IMR-90 (cell line): ENCODE results near the gene SH3RF2. TPM values are rescaled to one million over a fixed set of nuclear protein-coding genes. Genes with fewer than 3 reads are reported as not detected.

Source experiments
- ATAC-seq: fragments of 200-7000 bp; cut with Tn5 transposase; 2 replicates; pipeline ENCODE4 v1.9.1; 2020; ENCODE audit warnings: low read depth, mild to moderate bottlenecking, moderate library complexity
- BruUV-seq: library from RNA; stranded (reverse); fragments of 400-500 nt; replicated peaks from 2 replicates; lab custom pipeline; 2021; lab: Mats Ljungman, UMichigan
- CTCF ChIA-PET: fragments of 300-600 bp; formaldehyde crosslinking; extraction: SDS; loops from one replicate; lab custom pipeline; 2021; ENCODE audit warnings: antibody characterized with exemption; lab: Yijun Ruan, JAX
- POLR2A ChIA-PET: fragments of 300-600 bp; sonication (Branson Sonifier 250); formaldehyde crosslinking; loops from one replicate; lab custom pipeline; 2022; ENCODE audit warnings: antibody characterized with exemption; ENCODE audit not compliant: unreplicated experiment; lab: Charles Lee
- DNase-seq: peaks from one replicate; pipeline ENCODE4 v3.0.0; 2013
- H2AFZ ChIP-seq: replicated peaks from 2 replicates; pipeline ENCODE3; 2013; ENCODE audit warnings: low read length, mild to moderate bottlenecking; ENCODE audit not compliant: poor library complexity
- H2AK5ac ChIP-seq: 2 replicates; pipeline ENCODE4 v1.6.1; 2013; ENCODE audit warnings: low read depth, low read length, inconsistent platforms
- H2AK9ac ChIP-seq: replicated peaks from 2 replicates; pipeline ENCODE3; 2013; ENCODE audit warnings: mild to moderate bottlenecking, low read depth, low read length, moderate library complexity; ENCODE audit not compliant: poor library complexity
- H2BK120ac ChIP-seq: 2 replicates; pipeline ENCODE4 v1.6.1; 2013; ENCODE audit warnings: low read depth, low read length, inconsistent platforms
- H2BK15ac ChIP-seq: 3 replicates; pipeline ENCODE4 v1.6.1; 2013; ENCODE audit warnings: low read depth, low read length, inconsistent platforms
- H2BK20ac ChIP-seq: 2 replicates; pipeline ENCODE4 v1.6.1; 2013; ENCODE audit warnings: low read depth, mild to moderate bottlenecking, inconsistent platforms, low read length, moderate library complexity
- H2BK5ac ChIP-seq: 2 replicates; pipeline ENCODE4 v1.6.1; 2013; ENCODE audit warnings: mild to moderate bottlenecking, low read depth, low read length, inconsistent platforms; ENCODE audit not compliant: poor library complexity, severe bottlenecking
- H3K14ac ChIP-seq: replicated peaks from 2 replicates; pipeline ENCODE4 v1.6.1; 2013; ENCODE audit warnings: low read depth, low read length, inconsistent platforms
- H3K18ac ChIP-seq: 2 replicates; pipeline ENCODE4 v1.6.1; 2013; ENCODE audit warnings: low read depth, low read length, control low read depth
- H3K23ac ChIP-seq: 2 replicates; pipeline ENCODE4 v1.6.1; 2013; ENCODE audit warnings: low read depth, low read length, inconsistent platforms
- H3K27ac ChIP-seq: 2 replicates; pipeline ENCODE4 v1.5.1; 2013; ENCODE audit warnings: mild to moderate bottlenecking, control low read depth, low read length; ENCODE audit not compliant: insufficient read depth
- H3K27me3 ChIP-seq: 2 replicates; pipeline ENCODE4 v1.6.1; 2013; ENCODE audit warnings: low read length; ENCODE audit not compliant: control insufficient read depth, insufficient read depth
- H3K36me3 ChIP-seq: 2 replicates; pipeline ENCODE4 v1.6.1; 2013; ENCODE audit warnings: low read length, mixed read lengths; ENCODE audit not compliant: control insufficient read depth, insufficient read depth
- H3K4ac ChIP-seq: 2 replicates; pipeline ENCODE4 v1.6.1; 2013; ENCODE audit warnings: low read depth, low read length, inconsistent platforms
- H3K4me1 ChIP-seq: 2 replicates; pipeline ENCODE4 v1.6.1; 2013; ENCODE audit warnings: low read length, mixed read lengths; ENCODE audit not compliant: control insufficient read depth, insufficient read depth
- H3K4me2 ChIP-seq: 2 replicates; pipeline ENCODE4 v1.6.1; 2013; ENCODE audit warnings: low read depth, mild to moderate bottlenecking, control low read depth, low read length, moderate library complexity
- H3K4me3 ChIP-seq: 2 replicates; pipeline ENCODE4 v1.5.1; 2013; ENCODE audit warnings: low read depth, mild to moderate bottlenecking, control low read depth, low read length, moderate library complexity; ENCODE audit not compliant: insufficient read depth
- H3K56ac ChIP-seq: 2 replicates; pipeline ENCODE4 v1.6.1; 2013; ENCODE audit warnings: low read length, inconsistent platforms; ENCODE audit not compliant: insufficient read depth; ENCODE audit errors: extremely low read depth
- H3K79me1 ChIP-seq, 2 experiments: 2 replicates each; pipeline ENCODE4 v1.6.1; 2013; ENCODE audit warnings: low read length in 2 of 2, inconsistent platforms in 1 of 2, low read depth in 1 of 2
- H3K9ac ChIP-seq: 2 replicates; pipeline ENCODE4 v1.6.1; 2013; ENCODE audit warnings: low read depth, low read length, control low read depth
- H3K9me1 ChIP-seq: 2 replicates; pipeline ENCODE4 v1.6.1; 2013; ENCODE audit warnings: low read length, inconsistent platforms; ENCODE audit not compliant: insufficient read depth
- H3K9me3 ChIP-seq: 2 replicates; pipeline ENCODE4 v1.6.1; 2013; ENCODE audit warnings: low read length; ENCODE audit not compliant: control insufficient read depth, insufficient read depth
- H4K20me1 ChIP-seq: 2 replicates; pipeline ENCODE4 v1.6.1; 2013; ENCODE audit warnings: low read length, inconsistent platforms; ENCODE audit not compliant: insufficient read depth
- H4K5ac ChIP-seq: 2 replicates; pipeline ENCODE4 v1.6.1; 2013; ENCODE audit warnings: mild to moderate bottlenecking, low read depth, low read length, control low read depth
- H4K8ac ChIP-seq, 2 experiments: 2 replicates each; pipeline ENCODE4 v1.6.1; 2013; ENCODE audit warnings: low read depth in 2 of 2, low read length in 2 of 2, control low read depth in 1 of 2, inconsistent platforms in 1 of 2
- H4K91ac ChIP-seq: 2 replicates; pipeline ENCODE4 v1.6.1; 2013; ENCODE audit warnings: low read depth, low read length, inconsistent platforms; ENCODE audit not compliant: insufficient read depth
- BHLHE40 ChIP-seq: fragments of 150-350 bp; IDR thresholded peaks from 2 replicates; pipeline ENCODE4 v1.6.1; 2016; ENCODE audit warnings: mild to moderate bottlenecking, low read depth, low read length
- CEBPB ChIP-seq: IDR thresholded peaks from 2 replicates; pipeline ENCODE4 v1.6.1; 2012; ENCODE audit warnings: low read depth, low read length, improper control_type of control experiment
- CHD1 ChIP-seq: IDR thresholded peaks from 2 replicates; pipeline ENCODE4 v1.6.1; 2012; ENCODE audit warnings: low read depth, low read length, improper control_type of control experiment
- FOS ChIP-seq: fragments of 150-350 bp; IDR thresholded peaks from 2 replicates; pipeline ENCODE4 v1.6.1; 2016; ENCODE audit warnings: low read depth, low read length
- MAFK ChIP-seq: IDR thresholded peaks from 2 replicates; pipeline ENCODE4 v1.6.1; 2012; ENCODE audit warnings: low read depth, low read length, improper control_type of control experiment
- MAZ ChIP-seq: IDR thresholded peaks from 2 replicates; pipeline ENCODE4 v1.6.1; 2012; ENCODE audit warnings: low read depth, mild to moderate bottlenecking, low read length, improper control_type of control experiment, moderate library complexity, borderline replicate concordance
- MXI1 ChIP-seq: IDR thresholded peaks from 2 replicates; pipeline ENCODE4 v1.6.1; 2012; ENCODE audit warnings: low read depth, mild to moderate bottlenecking, low read length, moderate library complexity, borderline replicate concordance
- NFE2L2 ChIP-seq: fragments of 150-350 bp; IDR thresholded peaks from 2 replicates; pipeline ENCODE4 v1.6.1; 2016; ENCODE audit warnings: low read depth, mild to moderate bottlenecking, low read length
- POLR2A ChIP-seq: IDR thresholded peaks from 2 replicates; pipeline ENCODE4 v1.6.1; 2012; ENCODE audit warnings: mild to moderate bottlenecking, low read depth, low read length
- RAD21 ChIP-seq: IDR thresholded peaks from 2 replicates; pipeline ENCODE4 v1.6.1; 2012; ENCODE audit warnings: low read length, improper control_type of control experiment
- RCOR1 ChIP-seq: IDR thresholded peaks from 2 replicates; pipeline ENCODE4 v1.6.1; 2012; ENCODE audit warnings: mild to moderate bottlenecking, low read length, improper control_type of control experiment; ENCODE audit not compliant: insufficient replicate concordance
- RFX5 ChIP-seq: IDR thresholded peaks from 2 replicates; pipeline ENCODE4 v1.8.0; 2012; ENCODE audit warnings: low read depth, mild to moderate bottlenecking, low read length, moderate library complexity
- SMC3 ChIP-seq: fragments of 150-350 bp; IDR thresholded peaks from 2 replicates; pipeline ENCODE4 v1.6.1; 2016; ENCODE audit warnings: low read depth, mild to moderate bottlenecking, antibody characterized with exemption, low read length, moderate library complexity
- WGBS, 2 experiments: methylation state at CpG; one replicate each; pipeline versions ENCODE4 v1.1.5 to v1.1.7; 2013; ENCODE audit warnings: missing lambda C conversion rate in 2 of 2; ENCODE audit not compliant: insufficient read length in 1 of 2; ENCODE audit errors: extremely low coverage in 2 of 2; 5-methylcytosine and 5-hydroxymethylcytosine counted together
- dilution Hi-C: fragments of 300-500 bp; cut with HindIII; formaldehyde crosslinking; loops from one replicate; pipeline ENCODE4 v1.14.3; 2018; ENCODE audit warnings: low sequenced_read_pairs; ENCODE audit not compliant: unreplicated experiment
- in situ Hi-C: fragments of 300-500 bp; cut with MboI; formaldehyde crosslinking; loops from 3 replicates; pipeline ENCODE4 v1.14.3; 2019; ENCODE audit warnings: low sequenced_read_pairs, inconsistent platforms, mixed read lengths
- intact Hi-C: fragments of 100-400 bp; cut with micrococcal nuclease; formaldehyde crosslinking; loops from 2 replicates; pipeline ENCODE4 v1.10.0; 2022
- polyA plus RNA-seq, 3 experiments: library from polyadenylated mRNA; depleted of rRNA; stranded (reverse); fragments of >200 nt; gene quantifications; 2 replicates each; pipeline ENCODE4 v1.2.3, GENCODE V29; 2012; ENCODE audit warnings: low replicate concordance in 1 of 3
- total RNA-seq: library from RNA; depleted of rRNA; stranded (reverse); fragments of >200 nt; gene quantifications from 2 replicates; pipeline ENCODE4 v1.2.3, GENCODE V29; 2012
- TF ChIP-seq, protein P1 (sequence below): conservative IDR thresholded peaks from 2 replicates; pipeline ENCODE4 v1.5.1; 2012; ENCODE audit warnings: mild to moderate bottlenecking, low read depth, low read length, improper control_type of control experiment
- TF ChIP-seq, protein P2 (sequence below): fragments of 150-350 bp; IDR thresholded peaks from 2 replicates; pipeline ENCODE4 v1.6.1; 2017; ENCODE audit warnings: mild to moderate bottlenecking, antibody characterized with exemption, low read length, low read depth
- TF ChIP-seq, protein P3 (sequence below): fragments of 150-350 bp; IDR thresholded peaks from 2 replicates; pipeline ENCODE4 v1.6.1; 2016; ENCODE audit warnings: low read depth, mild to moderate bottlenecking, low read length, moderate library complexity, borderline replicate concordance

Gene SH3RF2
- total and polyA plus RNA-seq, 2 of the 4 experiments (the other 2 are of a cell fraction): 1.3 to 1.7 TPM

DNA sequence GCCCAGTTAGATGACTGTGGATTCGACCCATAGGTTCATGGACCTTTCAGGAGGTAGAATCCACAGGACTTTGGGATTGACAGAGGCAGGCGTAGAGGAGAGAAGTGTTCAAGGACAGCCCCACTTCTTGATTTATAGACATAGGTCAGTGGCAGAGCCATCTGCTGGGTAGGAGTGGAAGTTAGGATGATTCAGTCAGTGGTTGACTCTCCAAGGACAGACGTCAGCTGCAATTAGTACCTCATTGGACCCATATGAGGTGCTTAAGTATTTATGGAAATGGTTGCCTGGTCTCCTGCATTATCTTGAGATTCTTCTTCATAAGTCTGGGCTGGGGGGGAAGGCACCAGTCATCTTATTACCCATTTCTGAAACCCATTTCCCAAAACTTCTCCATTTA lies 70.9 kb downstream of the SH3RF2 start:
- in situ Hi-C loops: no loop called here

More for the DNA sequence above, 70.9 kb downstream of the SH3RF2 start:
- no TSS peak for BruUV-seq
- Histone ChIP-seq H3K27ac (no peak overlapping the region), H3K4me3 (no peak overlapping the region), H3K79me1 (no peaks in the 10 kb centered on the region), H3K18ac (no peak overlapping the region), H3K4me2 (no peak overlapping the region), H3K36me3 (no peaks in the 10 kb centered on the region), H3K9ac (no peak overlapping the region), H4K5ac (no peak overlapping the region), H4K8ac (no peak overlapping the region), H2BK5ac (no peak overlapping the region), H3K4me1 (no peaks in the 10 kb centered on the region), H2AK5ac (no peak overlapping the region), H3K56ac (no peak overlapping the region), H2BK20ac (no peak overlapping the region), H3K14ac (no peak overlapping the region), H2BK120ac (no peak overlapping the region), H2BK15ac (no peak overlapping the region), H2AK9ac (no peak overlapping the region), H4K91ac (no peak overlapping the region), H2AFZ (no peak overlapping the region), H3K9me3 (no peaks in the 10 kb centered on the region; the same call in 1 of the 2 replicates), H3K23ac (no peak overlapping the region), H4K20me1 (no peaks in the 10 kb centered on the region), H3K27me3 (no peaks in the 10 kb centered on the region), H3K9me1 (no peaks in the 10 kb centered on the region), H3K4ac (no peak overlapping the region)
- no peak for ATAC-seq
- WGBS, 2 experiments: 60% methylated on average over 1 of the region's 3 CpGs; no CpG with 5 or more reads in 1 of the 2 experiments
- intact Hi-C loops: no loop called here
- dilution Hi-C loops: no loop called here
- ChIA-PET CTCF (no interaction called here), POLR2A (no interaction called here)
- TF ChIP-seq, protein P1, sequence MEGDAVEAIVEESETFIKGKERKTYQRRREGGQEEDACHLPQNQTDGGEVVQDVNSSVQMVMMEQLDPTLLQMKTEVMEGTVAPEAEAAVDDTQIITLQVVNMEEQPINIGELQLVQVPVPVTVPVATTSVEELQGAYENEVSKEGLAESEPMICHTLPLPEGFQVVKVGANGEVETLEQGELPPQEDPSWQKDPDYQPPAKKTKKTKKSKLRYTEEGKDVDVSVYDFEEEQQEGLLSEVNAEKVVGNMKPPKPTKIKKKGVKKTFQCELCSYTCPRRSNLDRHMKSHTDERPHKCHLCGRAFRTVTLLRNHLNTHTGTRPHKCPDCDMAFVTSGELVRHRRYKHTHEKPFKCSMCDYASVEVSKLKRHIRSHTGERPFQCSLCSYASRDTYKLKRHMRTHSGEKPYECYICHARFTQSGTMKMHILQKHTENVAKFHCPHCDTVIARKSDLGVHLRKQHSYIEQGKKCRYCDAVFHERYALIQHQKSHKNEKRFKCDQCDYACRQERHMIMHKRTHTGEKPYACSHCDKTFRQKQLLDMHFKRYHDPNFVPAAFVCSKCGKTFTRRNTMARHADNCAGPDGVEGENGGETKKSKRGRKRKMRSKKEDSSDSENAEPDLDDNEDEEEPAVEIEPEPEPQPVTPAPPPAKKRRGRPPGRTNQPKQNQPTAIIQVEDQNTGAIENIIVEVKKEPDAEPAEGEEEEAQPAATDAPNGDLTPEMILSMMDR: no peak
- no peak for TF ChIP-seq BHLHE40
- TF ChIP-seq RFX5: no peak
- no peak for TF ChIP-seq MAZ
- TF ChIP-seq MXI1: no peak
- TF ChIP-seq CEBPB: no peak
- TF ChIP-seq SMC3: no peak
- TF ChIP-seq, protein P2, sequence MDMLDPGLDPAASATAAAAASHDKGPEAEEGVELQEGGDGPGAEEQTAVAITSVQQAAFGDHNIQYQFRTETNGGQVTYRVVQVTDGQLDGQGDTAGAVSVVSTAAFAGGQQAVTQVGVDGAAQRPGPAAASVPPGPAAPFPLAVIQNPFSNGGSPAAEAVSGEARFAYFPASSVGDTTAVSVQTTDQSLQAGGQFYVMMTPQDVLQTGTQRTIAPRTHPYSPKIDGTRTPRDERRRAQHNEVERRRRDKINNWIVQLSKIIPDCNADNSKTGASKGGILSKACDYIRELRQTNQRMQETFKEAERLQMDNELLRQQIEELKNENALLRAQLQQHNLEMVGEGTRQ: no peak
- TF ChIP-seq, protein P3, sequence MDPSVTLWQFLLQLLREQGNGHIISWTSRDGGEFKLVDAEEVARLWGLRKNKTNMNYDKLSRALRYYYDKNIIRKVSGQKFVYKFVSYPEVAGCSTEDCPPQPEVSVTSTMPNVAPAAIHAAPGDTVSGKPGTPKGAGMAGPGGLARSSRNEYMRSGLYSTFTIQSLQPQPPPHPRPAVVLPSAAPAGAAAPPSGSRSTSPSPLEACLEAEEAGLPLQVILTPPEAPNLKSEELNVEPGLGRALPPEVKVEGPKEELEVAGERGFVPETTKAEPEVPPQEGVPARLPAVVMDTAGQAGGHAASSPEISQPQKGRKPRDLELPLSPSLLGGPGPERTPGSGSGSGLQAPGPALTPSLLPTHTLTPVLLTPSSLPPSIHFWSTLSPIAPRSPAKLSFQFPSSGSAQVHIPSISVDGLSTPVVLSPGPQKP: no peak
- TF ChIP-seq CHD1: no peak
- TF ChIP-seq POLR2A: no peak
- TF ChIP-seq NFE2L2: no peak
- TF ChIP-seq FOS: no peak
- no peak for TF ChIP-seq RAD21
- TF ChIP-seq MAFK: no peak
- no peak for TF ChIP-seq RCOR1
- no peak for DNase-seq
